Trophoblast cell (in vitro differentiated cells and primary cell): ENCODE results near the gene ARHGAP6.

Source experiments
- DNase-seq, 2 donors: peaks; one replicate each; pipeline ENCODE4 v3.0.0-alpha.2; 2016
- H2AFZ ChIP-seq: 2 replicates; pipeline ENCODE4 v1.6.1; 2013; ENCODE audit warnings: low read length, moderate library complexity, mild to moderate bottlenecking; ENCODE audit not compliant: insufficient read depth, poor library complexity
- H2AK5ac ChIP-seq: 2 replicates; pipeline ENCODE4 v1.6.1; 2013; ENCODE audit warnings: mild to moderate bottlenecking, low read length
- H2BK120ac ChIP-seq: 2 replicates; pipeline ENCODE4 v1.6.1; 2013; ENCODE audit warnings: low read length, mild to moderate bottlenecking, moderate library complexity; ENCODE audit not compliant: insufficient read depth, poor library complexity
- H2BK12ac ChIP-seq: 2 replicates; pipeline ENCODE4 v1.6.1; 2013; ENCODE audit warnings: mild to moderate bottlenecking, low read length, moderate library complexity
- H2BK5ac ChIP-seq: 2 replicates; pipeline ENCODE4 v1.6.1; 2013; ENCODE audit warnings: low read length, low read depth, moderate library complexity, mild to moderate bottlenecking; ENCODE audit not compliant: poor library complexity
- H3K14ac ChIP-seq: 2 replicates; pipeline ENCODE4 v1.6.1; 2013; ENCODE audit warnings: mild to moderate bottlenecking, low read length
- H3K18ac ChIP-seq: 2 replicates; pipeline ENCODE4 v1.6.1; 2013; ENCODE audit warnings: mild to moderate bottlenecking, low read length
- H3K23ac ChIP-seq: 2 replicates; pipeline ENCODE4 v1.6.1; 2013; ENCODE audit warnings: low read length
- H3K27ac ChIP-seq: 2 replicates; pipeline ENCODE4 v1.5.1; 2013; ENCODE audit warnings: low read depth, mild to moderate bottlenecking, inconsistent platforms, low read length, moderate library complexity
- H3K27me3 ChIP-seq: 2 replicates; pipeline ENCODE4 v1.6.1; 2013; ENCODE audit warnings: inconsistent platforms, mild to moderate bottlenecking, low read length, moderate library complexity; ENCODE audit not compliant: insufficient read depth
- H3K36me3 ChIP-seq, 2 experiments: 1 replicate in 1 of 2; 2 replicates in 1 of 2; pipeline ENCODE4 v1.6.1; 2013; ENCODE audit warnings: low read length in 2 of 2, mild to moderate bottlenecking in 2 of 2, moderate library complexity in 1 of 2; ENCODE audit not compliant: insufficient read depth in 2 of 2, control insufficient read depth in 1 of 2
- H3K4ac ChIP-seq: 2 replicates; pipeline ENCODE4 v1.6.1; 2013; ENCODE audit warnings: low read depth, mild to moderate bottlenecking, low read length, moderate library complexity
- H3K4me1 ChIP-seq, 2 experiments: 1 replicate in 1 of 2; 2 replicates in 1 of 2; pipeline ENCODE4 v1.6.1; 2013; ENCODE audit warnings: low read length in 2 of 2, mild to moderate bottlenecking in 2 of 2, moderate library complexity in 1 of 2; ENCODE audit not compliant: insufficient read depth in 2 of 2, control insufficient read depth in 1 of 2
- H3K4me2 ChIP-seq: 2 replicates; pipeline ENCODE4 v1.6.1; 2013; ENCODE audit warnings: inconsistent platforms, mild to moderate bottlenecking, low read length, moderate library complexity
- H3K4me3 ChIP-seq: 2 replicates; pipeline ENCODE4 v1.5.1; 2013; ENCODE audit warnings: mild to moderate bottlenecking, low read depth, low read length, inconsistent platforms
- H3K79me1 ChIP-seq: one replicate; pipeline ENCODE4 v1.6.1; 2013; ENCODE audit warnings: low read length
- H3K79me2 ChIP-seq: 2 replicates; pipeline ENCODE4 v1.6.1; 2013; ENCODE audit warnings: low read length, mild to moderate bottlenecking; ENCODE audit not compliant: control insufficient read depth, insufficient read depth, poor library complexity
- H3K9ac ChIP-seq: 2 replicates; pipeline ENCODE4 v1.6.1; 2013; ENCODE audit warnings: mild to moderate bottlenecking, low read length
- H3K9me3 ChIP-seq: 2 replicates; pipeline ENCODE4 v1.6.1; 2013; ENCODE audit warnings: low read depth, mild to moderate bottlenecking, control low read depth, inconsistent platforms, low read length; ENCODE audit not compliant: insufficient read depth
- H4K12ac ChIP-seq: 2 replicates; pipeline ENCODE4 v1.6.1; 2013; ENCODE audit warnings: low read depth, mild to moderate bottlenecking, low read length, moderate library complexity
- H4K8ac ChIP-seq: 2 replicates; pipeline ENCODE4 v1.6.1; 2013; ENCODE audit warnings: low read depth, mild to moderate bottlenecking, low read length, moderate library complexity
- H4K91ac ChIP-seq: one replicate; pipeline ENCODE4 v1.6.1; 2013; ENCODE audit warnings: low read depth, mild to moderate bottlenecking, low read length, moderate library complexity
- WGBS: extraction: QIAGEN DNeasy Blood & Tissue Kit; methylation state at CpG from one replicate; pipeline ENCODE4 v1.1.7; 2013; ENCODE audit warnings: missing lambda C conversion rate; ENCODE audit not compliant: insufficient read length, insufficient coverage; ENCODE audit errors: extremely low coverage; 5-methylcytosine and 5-hydroxymethylcytosine counted together

The ARHGAP6 gene

GRCh38 chrX:11445540-11445939, 220.2 kb downstream of the ARHGAP6 start:
- H3K4me1 ChIP-seq, result no peaks in the 10 kb centered on the region
- H2BK5ac ChIP-seq, result no peak overlapping the region
- no peaks in the 10 kb centered on the region for H3K9me3 ChIP-seq
- H2AFZ ChIP-seq, result no peak overlapping the region
- H3K23ac ChIP-seq, result no peak overlapping the region
- no peaks in the 10 kb centered on the region for H3K79me1 ChIP-seq
- no peak overlapping the region for H2BK12ac ChIP-seq
- no peak overlapping the region for H4K12ac ChIP-seq
- no peaks in the 10 kb centered on the region for H3K79me2 ChIP-seq
- H4K8ac ChIP-seq, result no peak overlapping the region
- DNase-seq, result no peak
- H4K91ac ChIP-seq, result no peak overlapping the region
- no peak overlapping the region for H3K18ac ChIP-seq
- no peak overlapping the region for H3K4me2 ChIP-seq
- no peak overlapping the region for H3K27ac ChIP-seq
- no peak overlapping the region for H3K4ac ChIP-seq
- WGBS, result no CpG with 5 or more reads among the region's 2 CpGs
- no peak overlapping the region for H2BK120ac ChIP-seq
- no peak overlapping the region for H3K9ac ChIP-seq
- no peak overlapping the region for H3K14ac ChIP-seq
- no peak overlapping the region for H3K4me3 ChIP-seq
- H3K36me3 ChIP-seq, result no peaks in the 10 kb centered on the region
- H3K27me3 ChIP-seq, result no peaks in the 10 kb centered on the region
- H2AK5ac ChIP-seq, result no peak overlapping the region

- no CpG with 5 or more reads among the region's 3 CpGs for WGBS
- H3K4ac ChIP-seq, result no peak overlapping the region
- no peak overlapping the region for H2BK120ac ChIP-seq
- no peak overlapping the region for H4K91ac ChIP-seq
- H2AK5ac ChIP-seq, result no peak overlapping the region
- no peaks in the 10 kb centered on the region for H3K36me3 ChIP-seq
- no peak overlapping the region for H3K4me2 ChIP-seq
- H4K12ac ChIP-seq, result no peak overlapping the region
- H3K79me2 ChIP-seq, result no peaks in the 10 kb centered on the region
- no peak overlapping the region for H3K18ac ChIP-seq
- H3K9me3 ChIP-seq, result no peaks in the 10 kb centered on the region
- H3K27me3 ChIP-seq, result no peaks in the 10 kb centered on the region
- no peak overlapping the region for H3K14ac ChIP-seq
- no peak overlapping the region for H4K8ac ChIP-seq
- H2BK12ac ChIP-seq, result no peak overlapping the region
- no peak overlapping the region for H3K27ac ChIP-seq
- DNase-seq, result no peak
- no peaks in the 10 kb centered on the region for H3K4me1 ChIP-seq
- H3K4me3 ChIP-seq, result no peak overlapping the region
- no peaks in the 10 kb centered on the region for H3K79me1 ChIP-seq
- no peak overlapping the region for H2BK5ac ChIP-seq
- H3K9ac ChIP-seq, result no peak overlapping the region
- no peak overlapping the region for H2AFZ ChIP-seq
- H3K23ac ChIP-seq, result no peak overlapping the region
Measured at GRCh38 chrX:11444052-11444451, 221.7 kb downstream of the ARHGAP6 start.

GRCh38 chrX:11439846-11440245, 225.9 kb downstream of the ARHGAP6 start:
- H3K9me3 ChIP-seq, result no peaks in the 10 kb centered on the region
- no peak overlapping the region for H3K27ac ChIP-seq
- no peak overlapping the region for H3K14ac ChIP-seq
- no peak overlapping the region for H3K9ac ChIP-seq
- H2AFZ ChIP-seq, result no peak overlapping the region
- H3K79me2 ChIP-seq, result no peaks in the 10 kb centered on the region
- no peak overlapping the region for H2AK5ac ChIP-seq
- whole genome bisulfite sequencing, result no CpG with 5 or more reads among the region's 2 CpGs
- no peaks in the 10 kb centered on the region for H3K79me1 ChIP-seq
- no peak overlapping the region for H4K8ac ChIP-seq
- H2BK12ac ChIP-seq, result no peak overlapping the region
- H4K91ac ChIP-seq, result no peak overlapping the region
- H4K12ac ChIP-seq, result no peak overlapping the region
- H3K4me3 ChIP-seq, result no peak overlapping the region
- H3K23ac ChIP-seq, result no peak overlapping the region
- H2BK5ac ChIP-seq, result no peak overlapping the region
- DNase-seq, result no peak
- no peaks in the 10 kb centered on the region for H3K27me3 ChIP-seq
- no peaks in the 10 kb centered on the region for H3K36me3 ChIP-seq
- no peak overlapping the region for H3K4ac ChIP-seq
- H3K4me2 ChIP-seq, result no peak overlapping the region
- H3K4me1 ChIP-seq, result no peaks in the 10 kb centered on the region
- H2BK120ac ChIP-seq, result no peak overlapping the region
- no peak overlapping the region for H3K18ac ChIP-seq

- Histone ChIP-seq H3K9me3 (no peaks in the 10 kb centered on the region), H3K4me3 (no peak overlapping the region), H3K9ac (no peak overlapping the region), H2BK12ac (no peak overlapping the region), H3K4me1 (no peaks in the 10 kb centered on the region), H2AFZ (no peak overlapping the region), H2BK120ac (no peak overlapping the region), H4K12ac (no peak overlapping the region), H3K14ac (no peak overlapping the region), H4K8ac (no peak overlapping the region), H2BK5ac (no peak overlapping the region), H3K36me3 (no peaks in the 10 kb centered on the region), H3K18ac (no peak overlapping the region), H3K23ac (no peak overlapping the region), H3K79me1 (no peaks in the 10 kb centered on the region), H3K79me2 (no peaks in the 10 kb centered on the region), H2AK5ac (no peak overlapping the region), H3K4ac (no peak overlapping the region), H3K4me2 (no peak overlapping the region), H3K27me3 (no peaks in the 10 kb centered on the region), H3K27ac (no peak overlapping the region), H4K91ac (no peak overlapping the region)
- DNase-seq, result no peak
- WGBS, result no CpG with 5 or more reads among the region's 4 CpGs
Measured at GRCh38 chrX:11438767-11439166, 227.0 kb downstream of the ARHGAP6 start.
